ENCODE results near the gene MYL7.

The MYL7 gene

GRCh38 chr7:44113764-44114354 lies 27.3 kb downstream of the MYL7 start:
- no peak overlapping the region for H3K9ac ChIP-seq (ENCODE audit: low read length)
- no peaks in the 10 kb centered on the region for H3K79me1 ChIP-seq (ENCODE audit: low read length)
- no peak for DNase-seq
- no peaks in the 10 kb centered on the region for H3K27me3 ChIP-seq (ENCODE audit: insufficient read depth, low read length)
- no peak overlapping the region for H3K23ac ChIP-seq (ENCODE audit: low read length)
- H3K14ac ChIP-seq (ENCODE audit: low read length), result no peak overlapping the region
- no peak overlapping the region for H4K12ac ChIP-seq (ENCODE audit: low read depth, low read length)
- no peak overlapping the region for H2AK5ac ChIP-seq (ENCODE audit: low read length)
- no peak overlapping the region for H3K27ac ChIP-seq (ENCODE audit: low read depth, low read length)
- no peak overlapping the region for H2BK120ac ChIP-seq (ENCODE audit: insufficient read depth, low read length, poor library complexity)
- no peak overlapping the region for H3K4me2 ChIP-seq (ENCODE audit: low read length)
- H3K4me1 ChIP-seq (ENCODE audit: control insufficient read depth in 1 of 2, insufficient read depth in 2 of 2, low read length in 2 of 2), result no peaks in the 10 kb centered on the region
- H3K4ac ChIP-seq (ENCODE audit: low read depth, low read length), result no peak overlapping the region
- no peak overlapping the region for H2AFZ ChIP-seq (ENCODE audit: insufficient read depth, low read length, poor library complexity)
- H3K36me3 ChIP-seq (ENCODE audit: control insufficient read depth in 1 of 2, insufficient read depth in 2 of 2, low read length in 2 of 2), result peaks cover 86 to 87% of the 10 kb centered on the region in 2 experiments
- no peak overlapping the region for H3K4me3 ChIP-seq (ENCODE audit: low read depth, low read length)
- no peak overlapping the region for H2BK5ac ChIP-seq (ENCODE audit: low read depth, low read length, poor library complexity)
- no peak overlapping the region for H4K8ac ChIP-seq (ENCODE audit: low read depth, low read length)
- H2BK12ac ChIP-seq (ENCODE audit: low read length), result no peak overlapping the region
- no peak overlapping the region for H3K18ac ChIP-seq (ENCODE audit: low read length)
- no CpG with 5 or more reads among the region's 24 CpGs for WGBS (ENCODE audit: extremely low coverage, insufficient coverage, insufficient read length)
- H3K79me2 ChIP-seq (ENCODE audit: control insufficient read depth, insufficient read depth, low read length, poor library complexity), result no peaks in the 10 kb centered on the region
- H3K9me3 ChIP-seq (ENCODE audit: insufficient read depth, low read depth, low read length), result no peaks in the 10 kb centered on the region
- H4K91ac ChIP-seq (ENCODE audit: low read depth, low read length), result no peak overlapping the region

GRCh38 chr7:44112997-44113763 lies 28.0 kb downstream of the MYL7 start:
- H3K4me2 ChIP-seq (ENCODE audit: low read length), result no peak overlapping the region
- no peak overlapping the region for H2BK5ac ChIP-seq (ENCODE audit: low read depth, low read length, poor library complexity)
- no peak overlapping the region for H3K27ac ChIP-seq (ENCODE audit: low read depth, low read length)
- no CpG with 5 or more reads among the region's 34 CpGs for WGBS (ENCODE audit: extremely low coverage, insufficient coverage, insufficient read length)
- no peak overlapping the region for H2BK12ac ChIP-seq (ENCODE audit: low read length)
- no peak overlapping the region for H2AFZ ChIP-seq (ENCODE audit: insufficient read depth, low read length, poor library complexity)
- no peaks in the 10 kb centered on the region for H3K79me1 ChIP-seq (ENCODE audit: low read length)
- H4K12ac ChIP-seq (ENCODE audit: low read depth, low read length), result no peak overlapping the region
- no peaks in the 10 kb centered on the region for H3K79me2 ChIP-seq (ENCODE audit: control insufficient read depth, insufficient read depth, low read length, poor library complexity)
- H3K18ac ChIP-seq (ENCODE audit: low read length), result no peak overlapping the region
- H3K4me3 ChIP-seq (ENCODE audit: low read depth, low read length), result no peak overlapping the region
- DNase-seq, result peak in 1 of 2 donors; percentile 33
- no peak overlapping the region for H4K8ac ChIP-seq (ENCODE audit: low read depth, low read length)
- no peak overlapping the region for H2BK120ac ChIP-seq (ENCODE audit: insufficient read depth, low read length, poor library complexity)
- no peaks in the 10 kb centered on the region for H3K4me1 ChIP-seq (ENCODE audit: control insufficient read depth in 1 of 2, insufficient read depth in 2 of 2, low read length in 2 of 2)
- no peaks in the 10 kb centered on the region for H3K27me3 ChIP-seq (ENCODE audit: insufficient read depth, low read length)
- H4K91ac ChIP-seq (ENCODE audit: low read depth, low read length), result no peak overlapping the region
- no peak overlapping the region for H3K14ac ChIP-seq (ENCODE audit: low read length)
- no peaks in the 10 kb centered on the region for H3K9me3 ChIP-seq (ENCODE audit: insufficient read depth, low read depth, low read length)
- H3K36me3 ChIP-seq (ENCODE audit: control insufficient read depth in 1 of 2, insufficient read depth in 2 of 2, low read length in 2 of 2), result peaks cover 92 to 93% of the 10 kb centered on the region in 2 experiments
- H3K4ac ChIP-seq (ENCODE audit: low read depth, low read length), result no peak overlapping the region
- H3K9ac ChIP-seq (ENCODE audit: low read length), result no peak overlapping the region
- no peak overlapping the region for H2AK5ac ChIP-seq (ENCODE audit: low read length)
- no peak overlapping the region for H3K23ac ChIP-seq (ENCODE audit: low read length)

- no CpG with 5 or more reads among the region's 41 CpGs for WGBS (ENCODE audit: extremely low coverage, insufficient coverage, insufficient read length)
- no peak overlapping the region for H2BK5ac ChIP-seq (ENCODE audit: low read depth, low read length, poor library complexity)
- H3K23ac ChIP-seq (ENCODE audit: low read length), result no peak overlapping the region
Measured at GRCh38 chr7:44112231-44112996, 28.7 kb downstream of the MYL7 start.

GRCh38 chr7:44111761-44112160 lies 29.4 kb downstream of the MYL7 start:
- no peak overlapping the region for H3K4me3 ChIP-seq (ENCODE audit: low read depth, low read length)
- H3K27ac ChIP-seq (ENCODE audit: low read depth, low read length), result no peak overlapping the region
- no peak overlapping the region for H4K8ac ChIP-seq (ENCODE audit: low read depth, low read length)
- no peaks in the 10 kb centered on the region for H3K79me2 ChIP-seq (ENCODE audit: control insufficient read depth, insufficient read depth, low read length, poor library complexity)
- WGBS (ENCODE audit: extremely low coverage, insufficient coverage, insufficient read length), result no CpG with 5 or more reads among the region's 16 CpGs
- H4K12ac ChIP-seq (ENCODE audit: low read depth, low read length), result no peak overlapping the region
- no peak overlapping the region for H2AK5ac ChIP-seq (ENCODE audit: low read length)
- H3K36me3 ChIP-seq (ENCODE audit: control insufficient read depth in 1 of 2, insufficient read depth in 2 of 2, low read length in 2 of 2), result peaks cover 91% of the 10 kb centered on the region in 2 experiments
- H3K23ac ChIP-seq (ENCODE audit: low read length), result no peak overlapping the region
- H3K4me2 ChIP-seq (ENCODE audit: low read length), result no peak overlapping the region
- no peaks in the 10 kb centered on the region for H3K27me3 ChIP-seq (ENCODE audit: insufficient read depth, low read length)
- no peak overlapping the region for H3K4ac ChIP-seq (ENCODE audit: low read depth, low read length)
- no peak overlapping the region for H3K9ac ChIP-seq (ENCODE audit: low read length)
- no peak overlapping the region for H4K91ac ChIP-seq (ENCODE audit: low read depth, low read length)
- no peaks in the 10 kb centered on the region for H3K9me3 ChIP-seq (ENCODE audit: insufficient read depth, low read depth, low read length)
- H2BK5ac ChIP-seq (ENCODE audit: low read depth, low read length, poor library complexity), result no peak overlapping the region
- H3K79me1 ChIP-seq (ENCODE audit: low read length), result no peaks in the 10 kb centered on the region
- no peak overlapping the region for H2BK12ac ChIP-seq (ENCODE audit: low read length)
- DNase-seq, result no peak
- no peak overlapping the region for H2AFZ ChIP-seq (ENCODE audit: insufficient read depth, low read length, poor library complexity)
- H3K18ac ChIP-seq (ENCODE audit: low read length), result no peak overlapping the region
- H2BK120ac ChIP-seq (ENCODE audit: insufficient read depth, low read length, poor library complexity), result no peak overlapping the region
- H3K14ac ChIP-seq (ENCODE audit: low read length), result no peak overlapping the region
- H3K4me1 ChIP-seq (ENCODE audit: control insufficient read depth in 1 of 2, insufficient read depth in 2 of 2, low read length in 2 of 2), result no peaks in the 10 kb centered on the region

More at GRCh38 chr7:44112231-44112996, 28.7 kb downstream of the MYL7 start:
- peak; percentile 60 to 73 for DNase-seq
- no peaks in the 10 kb centered on the region for H3K4me1 ChIP-seq (ENCODE audit: control insufficient read depth in 1 of 2, insufficient read depth in 2 of 2, low read length in 2 of 2)
- H4K8ac ChIP-seq (ENCODE audit: low read depth, low read length), result no peak overlapping the region
- no peak overlapping the region for H3K4ac ChIP-seq (ENCODE audit: low read depth, low read length)
- no peaks in the 10 kb centered on the region for H3K79me1 ChIP-seq (ENCODE audit: low read length)
- no peak overlapping the region for H3K18ac ChIP-seq (ENCODE audit: low read length)
- no peak overlapping the region for H2AFZ ChIP-seq (ENCODE audit: insufficient read depth, low read length, poor library complexity)
- no peak overlapping the region for H3K14ac ChIP-seq (ENCODE audit: low read length)
- no peaks in the 10 kb centered on the region for H3K79me2 ChIP-seq (ENCODE audit: control insufficient read depth, insufficient read depth, low read length, poor library complexity)
- H3K9me3 ChIP-seq (ENCODE audit: insufficient read depth, low read depth, low read length), result no peaks in the 10 kb centered on the region
- H3K27ac ChIP-seq (ENCODE audit: low read depth, low read length), result no peak overlapping the region
- H2AK5ac ChIP-seq (ENCODE audit: low read length), result no peak overlapping the region
- no peak overlapping the region for H3K4me3 ChIP-seq (ENCODE audit: low read depth, low read length)
- no peak overlapping the region for H4K12ac ChIP-seq (ENCODE audit: low read depth, low read length)
- H4K91ac ChIP-seq (ENCODE audit: low read depth, low read length), result no peak overlapping the region
- H2BK120ac ChIP-seq (ENCODE audit: insufficient read depth, low read length, poor library complexity), result no peak overlapping the region
- H3K27me3 ChIP-seq (ENCODE audit: insufficient read depth, low read length), result no peaks in the 10 kb centered on the region
- no peak overlapping the region for H3K9ac ChIP-seq (ENCODE audit: low read length)
- peaks cover 90 to 91% of the 10 kb centered on the region in 2 experiments for H3K36me3 ChIP-seq (ENCODE audit: control insufficient read depth in 1 of 2, insufficient read depth in 2 of 2, low read length in 2 of 2)
- no peak overlapping the region for H3K4me2 ChIP-seq (ENCODE audit: low read length)
- H2BK12ac ChIP-seq (ENCODE audit: low read length), result no peak overlapping the region
